ENCODE data around the gene PSEN2.

PSEN2 gene

GRCh38 chr1:226887006-226887405, 16.6 kb downstream of the PSEN2 start:
- no peak for DNase-seq

GRCh38 chr1:226888021-226888420, 17.6 kb downstream of the PSEN2 start:
- no peak for DNase-seq

GRCh38 chr1:226888816-226889215, 18.4 kb downstream of the PSEN2 start:
- DNase-seq, result no peak

GRCh38 chr1:226889616-226890330, 19.4 kb downstream of the PSEN2 start:
- no peak for DNase-seq

- no peak for DNase-seq
These were observed 20.1 kb downstream of the PSEN2 start for GRCh38 chr1:226890331-226891108.

- no peak for DNase-seq
These were observed 20.9 kb downstream of the PSEN2 start for GRCh38 chr1:226891346-226891745.

- DNase-seq, result no peak
These were observed 21.6 kb downstream of the PSEN2 start for GRCh38 chr1:226891846-226892523.

- no peak for DNase-seq
These were observed 22.1 kb downstream of the PSEN2 start for GRCh38 chr1:226892524-226892875.

- no peak for DNase-seq
These were observed 23.5 kb downstream of the PSEN2 start for GRCh38 chr1:226893936-226894335.

GRCh38 chr1:226894826-226895225, 24.4 kb downstream of the PSEN2 start:
- DNase-seq, result no peak

GRCh38 chr1:226895644-226896043, 25.2 kb downstream of the PSEN2 start:
- DNase-seq, result no peak

GRCh38 chr1:226898246-226898645, 27.8 kb downstream of the PSEN2 start:
- no peak for DNase-seq

GRCh38 chr1:226901421-226901820, 31.0 kb downstream of the PSEN2 start:
- no peak for DNase-seq

GRCh38 chr1:226902601-226903000, 32.2 kb downstream of the PSEN2 start:
- no peak for DNase-seq

GRCh38 chr1:226903819-226904716, 33.7 kb downstream of the PSEN2 start:
- no peak for DNase-seq

- DNase-seq, result no peak
These were observed 34.4 kb downstream of the PSEN2 start for GRCh38 chr1:226904772-226905171.

- no peak for DNase-seq
These were observed 38.0 kb downstream of the PSEN2 start for GRCh38 chr1:226908419-226908818.

GRCh38 chr1:226908913-226909312, 38.5 kb downstream of the PSEN2 start:
- no peak for DNase-seq

GRCh38 chr1:226912587-226913176, 42.3 kb downstream of the PSEN2 start:
- no peak for DNase-seq

GRCh38 chr1:226915672-226915995, 45.2 kb downstream of the PSEN2 start:
- DNase-seq, result no peak

GRCh38 chr1:226916497-226916896, 46.1 kb downstream of the PSEN2 start:
- DNase-seq, result no peak

- no peak for DNase-seq
These were observed 49.2 kb downstream of the PSEN2 start for GRCh38 chr1:226919587-226919986.

- no peak for DNase-seq
These were observed 49.6 kb downstream of the PSEN2 start for GRCh38 chr1:226919995-226920394.

Data from AML-193 (cell line).